Vagina (tissue), 2 donors: ENCODE measurements around the gene RNF5.

Experiments used
- POLR2A ChIP-seq, 2 donors: fragments of 450-650 bp; IDR thresholded peaks; one replicate each; pipeline ENCODE4 v1.6.1; 2017; ENCODE audit warnings: antibody characterized with exemption in 2 of 2, mild to moderate bottlenecking in 2 of 2, moderate library complexity in 2 of 2
- POLR2AphosphoS5 ChIP-seq, 2 donors: sonication (generic); formaldehyde crosslinking; IDR thresholded peaks; one replicate each; pipeline ENCODE4 v1.9.0; 2017; ENCODE audit warnings: antibody characterized with exemption in 2 of 2, mild to moderate bottlenecking in 2 of 2, low read depth in 1 of 2; ENCODE audit not compliant: insufficient read depth in 1 of 2
- TF ChIP-seq, protein P1 (sequence below), 3 experiments: fragments of 450-650 bp in 2 of 3; fragments of 200-600 bp in 1 of 3; sonication (generic) in 1 of 3; IDR thresholded peaks; one replicate each; pipeline ENCODE4 v1.5.1; 2017 to 2019; ENCODE audit warnings: antibody characterized with exemption in 3 of 3, mild to moderate bottlenecking in 2 of 3, moderate library complexity in 2 of 3

DNA sequence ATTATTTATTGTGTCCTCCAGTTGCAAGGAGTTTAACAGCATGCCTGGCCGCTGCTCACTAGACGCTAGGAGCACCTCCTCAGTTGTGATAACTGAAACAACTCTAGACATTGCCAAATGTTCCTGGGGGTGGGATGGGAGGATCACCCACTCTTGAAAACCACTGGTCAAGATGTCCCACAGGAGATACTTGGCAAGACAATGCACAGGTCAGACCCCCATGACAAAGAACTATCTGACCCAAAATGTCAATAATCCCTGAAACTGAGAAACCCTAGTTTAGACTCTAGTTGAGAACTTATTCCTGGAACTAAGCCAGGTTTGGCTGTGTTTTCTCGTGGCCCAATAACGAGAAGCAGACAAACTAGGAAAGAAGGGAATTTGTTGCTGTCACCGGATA is 38.6 kb upstream of the RNF5 start:
- TF ChIP-seq, protein P1, sequence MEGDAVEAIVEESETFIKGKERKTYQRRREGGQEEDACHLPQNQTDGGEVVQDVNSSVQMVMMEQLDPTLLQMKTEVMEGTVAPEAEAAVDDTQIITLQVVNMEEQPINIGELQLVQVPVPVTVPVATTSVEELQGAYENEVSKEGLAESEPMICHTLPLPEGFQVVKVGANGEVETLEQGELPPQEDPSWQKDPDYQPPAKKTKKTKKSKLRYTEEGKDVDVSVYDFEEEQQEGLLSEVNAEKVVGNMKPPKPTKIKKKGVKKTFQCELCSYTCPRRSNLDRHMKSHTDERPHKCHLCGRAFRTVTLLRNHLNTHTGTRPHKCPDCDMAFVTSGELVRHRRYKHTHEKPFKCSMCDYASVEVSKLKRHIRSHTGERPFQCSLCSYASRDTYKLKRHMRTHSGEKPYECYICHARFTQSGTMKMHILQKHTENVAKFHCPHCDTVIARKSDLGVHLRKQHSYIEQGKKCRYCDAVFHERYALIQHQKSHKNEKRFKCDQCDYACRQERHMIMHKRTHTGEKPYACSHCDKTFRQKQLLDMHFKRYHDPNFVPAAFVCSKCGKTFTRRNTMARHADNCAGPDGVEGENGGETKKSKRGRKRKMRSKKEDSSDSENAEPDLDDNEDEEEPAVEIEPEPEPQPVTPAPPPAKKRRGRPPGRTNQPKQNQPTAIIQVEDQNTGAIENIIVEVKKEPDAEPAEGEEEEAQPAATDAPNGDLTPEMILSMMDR (IDR thresholded peaks at IDR 0.05), result no peak
- no peak for TF ChIP-seq POLR2AphosphoS5 (IDR thresholded peaks at IDR 0.05; ENCODE audit: insufficient read depth in 1 of 2, low read depth in 1 of 2)
- no peak for TF ChIP-seq POLR2A (IDR thresholded peaks at IDR 0.05)
